RWPE2 (cell line): ENCODE measurements around the gene PSEN1.

ENCODE experiments used
- ATAC-seq: fragments of 200-7000 bp; cut with Tn5 transposase; 3 replicates; pipeline ENCODE4 v1.9.1; 2021; ENCODE audit warnings: low read depth
- DNase-seq: peaks from one replicate; pipeline ENCODE4 v3.0.0-alpha.2; 2020; ENCODE audit warnings: low spot score
- H3K27ac ChIP-seq: fragments of 450-650 bp; 2 replicates; pipeline ENCODE4 v1.5.1; 2017; ENCODE audit warnings: mild to moderate bottlenecking; ENCODE audit not compliant: poor library complexity, severe bottlenecking
- H3K27me3 ChIP-seq: fragments of 250-450 bp; sonication (Bioruptor Pico); 2 replicates; pipeline ENCODE4 v1.5.1; 2021; ENCODE audit warnings: mild to moderate bottlenecking, moderate library complexity; ENCODE audit not compliant: insufficient read depth, poor library complexity, severe bottlenecking
- H3K36me3 ChIP-seq: fragments of 250-450 bp; sonication (Bioruptor Pico); 2 replicates; pipeline ENCODE4 v1.5.1; 2020; ENCODE audit warnings: low read depth, mild to moderate bottlenecking, moderate library complexity
- H3K4me1 ChIP-seq: fragments of 250-450 bp; sonication (Bioruptor Pico); 2 replicates; pipeline ENCODE4 v1.5.1; 2021; ENCODE audit warnings: mild to moderate bottlenecking, moderate library complexity; ENCODE audit not compliant: insufficient read depth, poor library complexity, severe bottlenecking
- H3K4me3 ChIP-seq: fragments of 250-450 bp; sonication (Bioruptor Pico); 2 replicates; pipeline ENCODE4 v1.5.1; 2021; ENCODE audit warnings: mild to moderate bottlenecking, moderate library complexity; ENCODE audit not compliant: severe bottlenecking
- H3K9me3 ChIP-seq: fragments of 250-450 bp; sonication (Bioruptor Pico); 2 replicates; pipeline ENCODE4 v1.5.1; 2021; ENCODE audit warnings: mild to moderate bottlenecking, moderate library complexity; ENCODE audit not compliant: severe bottlenecking
- CTCF ChIP-seq: fragments of 450-650 bp; IDR thresholded peaks from one replicate; pipeline ENCODE4 v1.5.1; 2017; ENCODE audit warnings: mild to moderate bottlenecking, moderate library complexity; ENCODE audit not compliant: poor library complexity, severe bottlenecking

The PSEN1 gene

GRCh38 chr14:73102806-73103497 lies 33.4 kb upstream of the PSEN1 start:
- Histone ChIP-seq H3K36me3 (peaks cover 100% of the 10 kb centered on the region), H3K27me3 (no peaks in the 10 kb centered on the region), H3K9me3 (no peaks in the 10 kb centered on the region), H3K27ac (no peak overlapping the region), H3K4me1 (no peaks in the 10 kb centered on the region), H3K4me3 (no peak overlapping the region)
- no peak for TF ChIP-seq CTCF
- no peak for ATAC-seq
- no peak for DNase-seq

DNA sequence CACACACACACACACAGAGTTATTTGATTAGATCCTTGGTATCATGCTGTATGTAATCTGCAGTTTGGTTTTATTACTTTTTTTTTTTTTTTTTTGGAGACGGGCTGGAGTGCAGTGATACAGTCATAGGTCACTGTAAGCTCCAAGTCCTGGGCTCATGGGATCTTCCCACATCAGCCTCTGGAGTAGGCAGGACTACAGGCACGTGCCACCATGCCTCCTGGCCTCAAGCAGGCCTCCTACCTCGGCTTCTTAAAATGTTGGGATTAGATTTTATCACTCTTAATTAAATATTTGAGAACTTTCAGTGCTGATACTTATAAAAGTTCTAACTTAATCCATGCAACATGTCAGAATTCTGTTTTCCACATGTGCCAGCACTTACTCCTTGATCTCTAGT lies 31.3 kb upstream of the PSEN1 start:
- no peak for ATAC-seq
- no peaks in the 10 kb centered on the region for H3K27me3 ChIP-seq
- DNase-seq = no peak
- H3K27ac ChIP-seq = no peak overlapping the region
- peaks cover 100% of the 10 kb centered on the region for H3K36me3 ChIP-seq
- no peaks in the 10 kb centered on the region for H3K9me3 ChIP-seq
- no peak overlapping the region for H3K4me3 ChIP-seq
- TF ChIP-seq CTCF = no peak
- no peaks in the 10 kb centered on the region for H3K4me1 ChIP-seq

GRCh38 chr14:73105727-73106126 lies 30.6 kb upstream of the PSEN1 start:
- H3K36me3 ChIP-seq = peaks cover 100% of the 10 kb centered on the region
- DNase-seq (no peak), ATAC-seq (no peak)
- H3K9me3 ChIP-seq = no peaks in the 10 kb centered on the region
- no peak overlapping the region for H3K27ac ChIP-seq
- H3K27me3 ChIP-seq = no peaks in the 10 kb centered on the region
- TF ChIP-seq CTCF = no peak
- no peaks in the 10 kb centered on the region for H3K4me1 ChIP-seq
- no peak overlapping the region for H3K4me3 ChIP-seq

- no peak for ATAC-seq
- DNase-seq = no peak
- Histone ChIP-seq H3K36me3 (peaks cover 100% of the 10 kb centered on the region), H3K27me3 (no peaks in the 10 kb centered on the region), H3K4me3 (no peak overlapping the region), H3K9me3 (no peaks in the 10 kb centered on the region), H3K27ac (no peak overlapping the region), H3K4me1 (no peaks in the 10 kb centered on the region)
- no peak for TF ChIP-seq CTCF
These were observed 20.1 kb upstream of the PSEN1 start for GRCh38 chr14:73116079-73116665.

GRCh38 chr14:73124180-73124894 lies 12.0 kb upstream of the PSEN1 start:
- no peak for TF ChIP-seq CTCF
- ATAC-seq (peak; percentile 11; the same call in 1 of the 3 replicates), DNase-seq (no peak)
- no peak overlapping the region for H3K4me3 ChIP-seq
- H3K36me3 ChIP-seq = peaks cover 55% of the 10 kb centered on the region
- H3K27ac ChIP-seq = no peak overlapping the region
- no peaks in the 10 kb centered on the region for H3K27me3 ChIP-seq
- no peaks in the 10 kb centered on the region for H3K9me3 ChIP-seq
- H3K4me1 ChIP-seq = no peaks in the 10 kb centered on the region
